ENCODE data around the gene TMEM233.
"Not testable (repeated sequence)": the region's sequence is repeated elsewhere in the genome, so short reads cannot be mapped to it uniquely, and the experiment has no call there.

The TMEM233 gene

DNA sequence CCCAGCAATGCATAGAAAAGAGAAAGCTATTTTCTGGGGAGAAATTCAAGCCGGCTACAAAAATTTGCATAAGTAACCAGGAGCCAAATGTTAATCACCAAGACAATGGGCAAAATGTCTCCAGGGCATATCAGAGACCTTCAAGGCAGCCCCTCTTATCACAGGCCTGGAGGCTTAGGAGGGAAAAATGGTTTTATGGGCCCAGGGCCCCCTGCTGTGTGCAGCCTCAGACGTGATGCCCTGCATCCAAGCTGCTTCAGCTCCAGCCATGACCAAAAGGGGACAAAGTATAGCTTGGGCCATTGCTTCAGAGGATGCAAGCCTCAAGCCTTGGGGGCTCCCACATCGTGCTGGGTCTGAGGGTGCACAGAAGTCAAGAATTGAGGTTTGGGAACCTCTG, 15.8 kb downstream of the TMEM233 start:
- DNase-seq (ENCODE audit: low read depth): no peak

- no peak for DNase-seq (ENCODE audit: low read depth)
Observed at GRCh38 chr12:119613319-119613936, 19.9 kb downstream of the TMEM233 start.

GRCh38 chr12:119614705-119615104, 21.1 kb downstream of the TMEM233 start:
- DNase-seq (ENCODE audit: low read depth): no peak

DNA sequence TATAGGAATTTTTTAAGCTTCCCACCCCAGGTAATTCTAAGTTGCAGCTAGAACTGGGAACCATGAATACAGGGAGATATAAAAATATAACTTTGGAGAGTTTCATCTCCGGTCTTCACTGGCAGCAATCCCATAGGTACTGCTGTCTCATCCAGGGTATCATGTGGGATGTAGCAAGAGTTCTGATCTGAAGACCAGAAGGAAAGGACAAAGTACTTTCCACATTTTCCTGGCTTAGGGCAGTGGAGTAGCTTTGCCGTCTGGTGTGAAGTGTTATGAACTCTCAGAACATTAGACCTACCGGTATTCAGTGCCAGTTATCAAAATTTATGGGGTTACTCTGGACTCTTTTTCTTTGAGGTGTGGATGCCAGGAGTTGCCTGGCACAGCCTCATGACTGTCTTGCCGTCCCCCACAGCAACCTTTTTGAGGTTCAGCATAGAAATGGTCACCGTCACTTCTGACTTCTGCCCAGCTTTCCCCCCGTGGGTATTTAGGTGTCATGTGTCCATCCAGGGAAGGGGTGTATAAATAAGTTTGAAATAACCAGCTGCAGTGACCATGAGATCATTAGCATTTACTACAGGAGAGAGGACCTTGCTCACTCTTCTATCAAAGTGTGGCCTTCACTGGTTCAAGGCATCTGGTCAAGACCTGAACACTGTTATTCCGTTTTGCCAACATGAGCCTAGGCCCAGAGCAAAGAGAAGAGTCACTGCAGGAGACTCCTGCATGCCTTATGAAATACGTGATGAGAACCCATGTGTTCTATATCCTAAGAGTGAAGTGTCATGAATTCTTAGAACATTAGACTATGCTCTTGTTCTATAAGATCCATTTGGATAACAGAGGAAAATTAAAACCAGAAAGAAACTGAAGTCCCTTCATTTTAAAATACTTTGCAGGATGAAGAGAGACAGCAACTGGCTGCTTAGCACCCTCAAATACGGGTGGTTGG, 22.2 kb downstream of the TMEM233 start:
- no peak for DNase-seq (ENCODE audit: low read depth)

- DNase-seq (ENCODE audit: low read depth): not testable (repeated sequence)
Observed at GRCh38 chr12:119618328-119618896, 24.8 kb downstream of the TMEM233 start.

GRCh38 chr12:119620490-119620889, 26.9 kb downstream of the TMEM233 start:
- no peak for DNase-seq (ENCODE audit: low read depth)

DNA sequence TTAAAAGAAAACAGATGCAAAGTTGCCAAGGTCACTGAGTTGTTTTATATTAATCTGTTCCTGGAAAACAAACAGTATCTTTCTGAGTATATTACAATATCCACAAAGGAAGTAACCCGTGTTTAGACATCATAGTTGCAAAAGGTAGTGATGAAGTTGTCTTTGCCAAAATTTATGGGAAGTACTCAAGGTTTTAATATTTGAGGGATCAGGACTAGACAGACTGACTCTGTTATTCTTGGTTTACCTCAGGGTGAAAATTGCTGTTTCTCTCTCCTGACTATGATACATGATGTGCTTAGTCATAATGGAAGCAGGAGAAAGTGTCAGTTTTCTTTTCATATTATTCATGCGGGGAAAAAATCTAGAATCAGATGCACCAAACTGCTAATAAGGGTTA, 28.3 kb downstream of the TMEM233 start:
- no peak for DNase-seq (ENCODE audit: low read depth)

GRCh38 chr12:119624966-119625365, 31.4 kb downstream of the TMEM233 start:
- no peak for DNase-seq (ENCODE audit: low read depth)

DNA sequence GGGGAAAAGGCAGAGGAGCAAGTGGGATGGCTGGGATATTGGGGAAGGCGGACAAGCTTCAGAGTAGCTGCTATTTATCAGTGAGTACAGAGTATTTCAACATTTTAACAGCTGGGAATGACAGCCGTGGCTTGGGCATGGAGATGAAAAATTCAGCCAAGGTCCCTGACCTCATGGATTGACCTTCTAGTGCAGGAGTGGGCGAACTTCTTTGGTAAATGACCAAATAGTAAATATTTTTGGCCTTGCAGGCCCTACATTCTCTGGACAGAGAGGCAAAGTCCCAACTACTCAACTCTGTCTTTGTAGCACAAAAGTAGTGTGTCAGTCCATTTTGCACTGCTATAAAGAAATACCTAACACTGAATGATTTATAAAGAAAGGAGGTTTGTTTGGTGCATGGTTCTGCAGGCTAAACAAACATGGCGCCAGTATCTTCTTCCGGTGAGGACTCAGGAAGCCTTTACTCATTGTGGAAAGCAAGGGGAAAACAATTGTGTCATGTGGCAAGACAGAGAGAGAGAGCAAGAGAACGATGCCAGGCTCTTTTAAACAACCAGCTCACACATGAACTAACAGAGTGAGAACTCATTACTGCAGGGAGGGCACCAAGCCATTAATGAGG, 33.6 kb downstream of the TMEM233 start:
- no peak for DNase-seq (ENCODE audit: low read depth)

DNA sequence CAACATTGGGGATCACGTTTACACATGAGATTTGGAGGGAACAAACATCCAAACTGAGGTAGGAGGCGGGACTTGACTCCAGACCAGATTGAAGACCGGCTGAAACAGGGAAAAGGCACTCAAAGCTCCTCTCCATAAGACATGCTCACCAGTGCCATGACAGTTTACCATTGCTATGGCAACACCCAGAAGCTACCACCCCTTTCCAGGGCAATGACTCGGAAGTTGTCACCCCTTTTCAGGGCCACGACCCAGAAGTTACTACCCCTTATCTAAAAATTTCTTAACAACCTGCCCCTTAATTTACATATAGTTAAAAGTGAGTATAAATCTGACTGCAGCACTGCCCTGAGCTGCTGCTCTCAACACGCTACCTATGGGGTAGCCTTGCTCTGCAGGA, 34.1 kb downstream of the TMEM233 start:
- no peak for DNase-seq (ENCODE audit: low read depth)

DNA sequence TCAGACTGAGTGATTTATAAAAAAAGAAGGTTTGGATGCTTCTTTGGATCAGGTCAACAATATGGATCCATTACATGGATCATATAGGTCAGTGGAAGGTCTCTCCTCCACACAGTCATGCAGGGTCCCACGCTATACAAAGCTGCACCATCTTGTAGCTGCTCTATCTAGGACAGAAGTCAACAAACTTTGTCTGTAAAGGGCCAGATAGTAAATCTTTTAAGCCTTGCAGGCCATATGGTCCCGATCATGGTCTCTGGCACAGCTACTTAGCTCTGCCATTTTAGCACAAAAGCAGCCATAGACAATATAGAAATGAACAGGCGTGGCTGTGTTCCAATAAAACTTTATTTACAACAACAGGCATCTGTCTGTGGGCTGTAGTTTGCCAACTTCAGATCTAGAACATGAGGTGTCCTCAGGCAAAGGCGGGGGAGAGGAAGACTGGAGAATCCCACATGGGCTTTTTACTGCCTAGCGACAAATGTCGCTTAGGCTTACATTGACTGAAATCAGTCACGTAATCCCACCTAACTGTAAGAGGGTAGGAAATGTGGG, 36.7 kb downstream of the TMEM233 start:
- no peak for DNase-seq (ENCODE audit: low read depth)

GRCh38 chr12:119630962-119631550, 37.5 kb downstream of the TMEM233 start:
- DNase-seq (ENCODE audit: low read depth): no peak

DNA sequence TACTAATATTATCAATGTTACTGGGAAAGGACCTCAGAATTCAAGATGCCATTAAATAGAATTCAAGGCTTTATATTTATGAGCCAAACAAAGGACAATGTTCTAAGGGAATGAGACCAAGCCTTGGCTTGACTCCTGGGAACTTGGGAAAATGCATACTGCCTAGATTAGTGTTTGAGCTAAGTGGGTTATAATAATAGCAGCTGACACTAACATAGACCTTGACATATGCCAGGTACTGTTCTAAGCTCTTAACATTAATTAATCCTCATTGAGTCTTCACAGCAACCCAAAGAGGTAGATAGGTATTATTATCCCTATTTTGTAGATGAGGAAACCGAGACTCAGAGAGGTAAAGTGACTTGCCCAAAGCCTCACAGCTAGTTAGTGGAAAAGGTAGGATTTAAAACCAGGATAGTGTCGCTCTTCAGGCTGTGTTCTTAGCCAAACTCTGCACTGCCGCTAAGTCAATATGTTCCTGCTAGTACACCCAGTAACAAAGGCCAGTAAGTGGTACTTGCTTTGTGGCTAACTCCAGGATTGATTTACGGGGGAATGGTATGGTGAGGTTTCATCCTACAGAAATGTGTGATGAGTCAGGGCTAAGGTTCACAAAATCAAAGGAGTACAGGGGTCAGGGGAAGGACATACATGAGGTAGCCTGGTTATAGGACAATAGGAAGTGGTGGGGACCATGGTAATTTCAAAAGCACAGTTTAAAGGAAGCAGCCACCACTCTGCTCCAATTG, 38.5 kb downstream of the TMEM233 start:
- DNase-seq (ENCODE audit: low read depth): no peak

GRCh38 chr12:119634743-119635142, 41.2 kb downstream of the TMEM233 start:
- no peak for DNase-seq (ENCODE audit: low read depth)

- no peak for DNase-seq (ENCODE audit: low read depth)
Observed at GRCh38 chr12:119642986-119643385, 49.4 kb downstream of the TMEM233 start.

DNA sequence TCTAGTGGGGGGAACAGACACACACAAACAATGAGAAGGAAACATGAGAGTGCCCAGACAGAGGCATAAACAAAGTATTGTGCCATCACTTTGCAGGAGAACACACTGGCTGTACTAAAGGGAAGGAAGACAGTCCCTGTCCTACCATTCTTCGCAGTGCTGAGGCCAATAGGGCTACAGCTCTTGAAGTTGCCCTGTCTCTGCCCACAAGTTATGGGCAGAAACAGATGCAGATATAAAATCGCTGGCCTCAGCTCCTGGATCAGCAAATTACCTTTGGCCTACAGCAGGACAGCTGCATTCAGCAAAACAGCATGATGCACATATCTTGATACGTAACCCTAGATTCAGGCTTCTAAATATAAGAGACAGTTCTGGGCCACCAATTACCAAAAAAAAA, 51.4 kb downstream of the TMEM233 start:
- no peak for DNase-seq (ENCODE audit: low read depth)

DNA sequence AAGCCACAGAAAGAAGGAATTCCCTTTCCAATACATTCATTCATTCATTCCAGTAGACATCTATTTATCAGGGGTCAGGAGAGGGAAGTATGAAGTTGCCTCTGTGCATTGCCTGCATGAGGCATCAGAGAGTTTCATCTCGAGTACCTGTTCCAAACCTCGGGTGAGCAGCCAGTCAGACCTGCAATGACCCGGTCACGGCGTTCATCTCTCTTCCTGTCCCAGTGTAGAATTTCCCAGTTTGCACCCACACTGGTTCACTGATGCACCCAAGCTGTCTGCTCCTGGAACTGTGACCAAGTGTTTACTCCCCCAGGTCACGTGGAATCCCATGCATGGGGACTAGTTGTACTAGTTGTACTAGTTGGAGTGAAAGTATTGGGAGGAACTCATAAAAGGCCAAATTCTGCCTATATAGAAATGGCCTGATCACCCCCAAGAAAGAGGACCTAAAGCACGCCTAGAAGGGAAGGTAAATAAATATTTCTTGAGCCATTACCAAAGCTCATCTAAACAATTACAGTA, 52.0 kb downstream of the TMEM233 start:
- DNase-seq (ENCODE audit: low read depth): no peak

- DNase-seq (ENCODE audit: low read depth): no peak
Observed at GRCh38 chr12:119649202-119649808, 55.7 kb downstream of the TMEM233 start.

DNA sequence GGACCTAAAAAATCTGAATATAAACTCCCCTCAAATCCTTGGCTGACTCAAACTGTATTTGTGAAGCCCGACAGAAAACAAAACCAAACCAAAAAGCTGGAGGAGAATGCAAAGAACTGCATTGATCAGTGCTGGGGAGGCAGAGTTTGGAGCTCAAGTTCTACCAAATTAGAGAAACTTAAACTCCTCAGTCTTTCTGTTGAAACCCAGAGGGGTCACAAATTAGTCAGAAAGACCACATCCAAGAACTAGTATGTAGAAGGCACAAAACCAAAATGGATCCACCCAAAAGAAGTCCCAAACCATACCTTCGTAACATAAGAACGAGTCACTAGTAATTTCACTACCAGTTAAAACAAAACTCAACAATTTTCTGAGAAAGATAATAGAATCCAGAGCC, 59.1 kb downstream of the TMEM233 start:
- DNase-seq (ENCODE audit: low read depth): no peak

DNA sequence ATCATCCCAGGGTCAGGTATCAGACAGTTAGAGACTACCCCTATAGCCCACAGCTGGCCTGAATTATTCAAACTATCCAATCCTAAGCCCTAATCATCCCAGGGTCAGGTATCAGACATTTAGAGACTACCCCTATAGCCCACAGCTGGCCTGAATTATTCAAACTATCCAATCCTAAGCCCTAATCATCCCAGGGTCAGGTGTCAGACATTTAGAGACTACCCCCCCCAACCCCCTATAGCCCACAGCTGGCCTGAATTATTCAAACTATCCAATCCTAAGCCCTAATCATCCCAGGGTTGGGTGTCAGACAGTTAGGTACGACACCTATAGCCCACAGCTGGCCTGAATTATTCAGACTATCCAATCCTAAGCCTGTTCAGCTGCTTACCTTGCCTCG, 63.4 kb downstream of the TMEM233 start:
- DNase-seq (ENCODE audit: low read depth): not testable (repeated sequence)
